HEK293 (cell line): Measurements from ENCODE around the gene PSMC1.

Experiments
- CTCF ChIA-PET: fragments of 350-600 bp; formaldehyde crosslinking; extraction: SDS; loops from one replicate; lab custom pipeline; 2021; ENCODE audit warnings: antibody characterized with exemption; lab: Yijun Ruan, JAX
- POLR2A ChIA-PET: fragments of 300-600 bp; formaldehyde crosslinking; extraction: SDS; loops from one replicate; lab custom pipeline; 2020; ENCODE audit warnings: antibody characterized with exemption, inconsistent platforms; lab: Yijun Ruan, JAX
- H3K27ac ChIP-seq: fragments of 200-500 bp; sonication (Bioruptor generic); 2 replicates; pipeline ENCODE4 v1.5.1; 2014; ENCODE audit warnings: low read depth, low read length, control low read depth, inconsistent platforms; ENCODE audit errors: extremely low read depth
- H3K36me3 ChIP-seq, 2 experiments: fragments of 200-500 bp in 1 of 2; sonication (Bioruptor generic) in 1 of 2; 1 replicate in 1 of 2; 2 replicates in 1 of 2; pipeline ENCODE4 v1.5.1; 2014 to 2017; ENCODE audit warnings: inconsistent platforms in 2 of 2, low read length in 2 of 2; ENCODE audit not compliant: control insufficient read depth in 2 of 2, insufficient read depth in 1 of 2
- H3K4me1 ChIP-seq: fragments of 200-500 bp; sonication (Bioruptor generic); 2 replicates; pipeline ENCODE4 v1.5.1; 2014; ENCODE audit warnings: mild to moderate bottlenecking, low read length, inconsistent platforms; ENCODE audit not compliant: control insufficient read depth, insufficient read depth
- H3K4me3 ChIP-seq: 2 replicates; pipeline ENCODE4 v1.5.1; 2011; ENCODE audit warnings: low read depth, mild to moderate bottlenecking, control low read depth, low read length, moderate library complexity
- H3K9me3 ChIP-seq: fragments of 200-500 bp; sonication (Bioruptor generic); 2 replicates; pipeline ENCODE4 v1.5.1; 2014; ENCODE audit warnings: low read depth, low read length, inconsistent platforms; ENCODE audit not compliant: control insufficient read depth, insufficient read depth
- HOXD13 ChIP-seq: sonication (generic); formaldehyde crosslinking; IDR thresholded peaks from 2 replicates; pipeline ENCODE4 v1.8.0; 2022; ENCODE audit warnings: missing genetic modification reagents, borderline replicate concordance
- KLF16 ChIP-seq: fragments of 450-650 bp; formaldehyde crosslinking; IDR thresholded peaks from 2 replicates; pipeline ENCODE4 v1.5.1; 2017; ENCODE audit warnings: missing biosample characterization, missing genetic modification characterization
- KLF9 ChIP-seq: fragments of 450-650 bp; formaldehyde crosslinking; IDR thresholded peaks from 2 replicates; pipeline ENCODE4 v1.5.1; 2016; ENCODE audit warnings: missing biosample characterization, missing genetic modification characterization, low read depth
- OVOL3 ChIP-seq: fragments of 450-650 bp; formaldehyde crosslinking; IDR thresholded peaks from 2 replicates; pipeline ENCODE4 v1.5.1; 2016; ENCODE audit warnings: missing biosample characterization, missing genetic modification characterization
- SALL2 ChIP-seq: fragments of 450-650 bp; formaldehyde crosslinking; IDR thresholded peaks from 2 replicates; pipeline ENCODE4 v1.5.0; 2017; ENCODE audit warnings: missing biosample characterization, mild to moderate bottlenecking, missing genetic modification characterization, borderline replicate concordance
- WT1 ChIP-seq: fragments of 450-650 bp; formaldehyde crosslinking; IDR thresholded peaks from 2 replicates; pipeline ENCODE4 v1.5.1; 2016; ENCODE audit warnings: missing biosample characterization, missing genetic modification characterization
- ZFHX2 ChIP-seq: fragments of 450-650 bp; formaldehyde crosslinking; conservative IDR thresholded peaks from 2 replicates; pipeline ENCODE4 v1.5.1; 2016; ENCODE audit warnings: missing biosample characterization, missing genetic modification characterization
- ZIC2 ChIP-seq: fragments of 450-650 bp; formaldehyde crosslinking; IDR thresholded peaks from 2 replicates; pipeline ENCODE4 v1.5.1; 2016; ENCODE audit warnings: missing biosample characterization, missing genetic modification characterization
- ZNF433 ChIP-seq: fragments of 450-650 bp; formaldehyde crosslinking; IDR thresholded peaks from 2 replicates; pipeline ENCODE4 v1.5.1; 2016; ENCODE audit warnings: missing biosample characterization, missing genetic modification characterization, low read depth
- ZNF501 ChIP-seq: fragments of 450-650 bp; formaldehyde crosslinking; IDR thresholded peaks from 2 replicates; pipeline ENCODE4 v1.5.1; 2016; ENCODE audit warnings: missing biosample characterization, missing genetic modification characterization
- ZNF549 ChIP-seq: fragments of 450-650 bp; IDR thresholded peaks from 2 replicates; pipeline ENCODE4 v1.5.1; 2018; ENCODE audit warnings: missing biosample characterization, missing genetic modification characterization, mild to moderate bottlenecking, inconsistent platforms, moderate library complexity
- ZNF600 ChIP-seq: fragments of 450-650 bp; formaldehyde crosslinking; IDR thresholded peaks from 2 replicates; pipeline ENCODE4 v1.5.1; 2016; ENCODE audit warnings: missing biosample characterization, missing genetic modification characterization
- ZNF664 ChIP-seq: fragments of 450-650 bp; formaldehyde crosslinking; IDR thresholded peaks from 2 replicates; pipeline ENCODE4 v1.5.1; 2016; ENCODE audit warnings: missing biosample characterization, missing genetic modification characterization
- ZNF777 ChIP-seq: fragments of 450-650 bp; formaldehyde crosslinking; IDR thresholded peaks from 2 replicates; pipeline ENCODE4 v1.5.1; 2017; ENCODE audit warnings: missing biosample characterization, missing genetic modification characterization, borderline replicate concordance
- ZNF837 ChIP-seq: fragments of 450-650 bp; formaldehyde crosslinking; IDR thresholded peaks from 2 replicates; pipeline ENCODE4 v1.5.1; 2016; ENCODE audit warnings: missing biosample characterization, missing genetic modification characterization
- ZXDB ChIP-seq: fragments of 450-650 bp; formaldehyde crosslinking; IDR thresholded peaks from 2 replicates; pipeline ENCODE4 v1.5.1; 2016; ENCODE audit warnings: missing biosample characterization, missing genetic modification characterization
- TF ChIP-seq, protein P1 (sequence below): fragments of 450-650 bp; formaldehyde crosslinking; IDR thresholded peaks from 2 replicates; pipeline ENCODE4 v1.5.1; 2016; ENCODE audit warnings: missing biosample characterization, missing genetic modification characterization

The PSMC1 gene

DNA sequence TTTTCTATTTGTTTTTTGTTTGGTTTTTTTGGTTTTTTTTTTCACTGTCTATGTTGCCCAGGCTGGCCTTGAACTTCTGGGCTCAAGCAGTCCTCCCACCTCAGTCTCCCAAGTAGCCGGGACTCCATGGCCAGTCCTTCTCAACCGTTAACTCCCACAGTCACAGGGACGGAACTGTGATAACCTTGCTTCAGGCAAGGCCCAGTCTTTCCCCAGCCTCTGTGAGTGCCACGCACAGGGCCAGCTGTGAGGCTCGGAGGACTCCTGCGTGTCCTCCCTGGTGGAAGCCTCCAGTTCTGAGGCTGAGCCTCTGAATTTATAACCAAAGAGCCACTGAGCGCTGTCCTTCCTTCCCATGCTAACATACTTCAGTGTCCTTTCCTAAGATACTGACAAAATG is 23.7 kb downstream of the PSMC1 start:
- ChIA-PET POLR2A (no interaction called here), CTCF (no interaction called here)
- TF ChIP-seq HOXD13, result no peak
- no peak overlapping the region for H3K27ac ChIP-seq
- H3K9me3 ChIP-seq, result no peaks in the 10 kb centered on the region
- H3K36me3 ChIP-seq, result peaks cover 17 to 79% of the 10 kb centered on the region in 2 experiments
- no peaks in the 10 kb centered on the region for H3K4me1 ChIP-seq
- H3K4me3 ChIP-seq, result no peak overlapping the region

DNA sequence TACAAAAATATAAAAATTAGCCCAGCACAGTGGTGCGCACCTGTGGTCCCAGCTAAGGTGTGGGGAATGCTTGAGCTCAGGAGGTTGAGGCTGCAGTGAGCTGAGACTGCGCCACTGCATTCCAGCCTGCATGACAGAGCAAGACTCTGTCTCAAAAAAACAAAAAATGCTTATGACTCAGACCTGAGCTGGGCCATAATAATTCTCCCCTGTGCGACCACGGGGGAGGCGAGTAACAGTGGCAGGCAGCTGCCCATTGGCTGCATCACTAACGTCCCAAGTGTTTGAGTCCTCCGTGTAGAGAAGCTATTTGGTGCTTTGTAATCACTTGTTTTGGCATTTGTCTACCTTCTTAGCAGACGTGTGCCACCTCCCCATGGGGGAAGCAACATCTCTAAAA is 24.9 kb downstream of the PSMC1 start:
- Histone ChIP-seq H3K36me3 (peaks cover 25 to 83% of the 10 kb centered on the region in 2 experiments), H3K9me3 (no peaks in the 10 kb centered on the region), H3K4me3 (no peak overlapping the region), H3K4me1 (no peaks in the 10 kb centered on the region), H3K27ac (no peak overlapping the region)
- CTCF ChIA-PET, result interaction anchor here (1.4 kb wide), 1 partner anchor 308 kb away, joined by 3 read pairs; no protein-coding TSS in a partner anchor
- POLR2A ChIA-PET, result interaction anchor here (1.1 kb wide), 1 partner anchor 12 kb away, joined by 5 read pairs; no protein-coding TSS in a partner anchor
- TF ChIP-seq ZNF501, result no peak
- TF ChIP-seq ZNF600 (tag by site-specific recombination), result 0 out of 2 replicates have a peak, but pooled peaks have one; percentile 28

DNA sequence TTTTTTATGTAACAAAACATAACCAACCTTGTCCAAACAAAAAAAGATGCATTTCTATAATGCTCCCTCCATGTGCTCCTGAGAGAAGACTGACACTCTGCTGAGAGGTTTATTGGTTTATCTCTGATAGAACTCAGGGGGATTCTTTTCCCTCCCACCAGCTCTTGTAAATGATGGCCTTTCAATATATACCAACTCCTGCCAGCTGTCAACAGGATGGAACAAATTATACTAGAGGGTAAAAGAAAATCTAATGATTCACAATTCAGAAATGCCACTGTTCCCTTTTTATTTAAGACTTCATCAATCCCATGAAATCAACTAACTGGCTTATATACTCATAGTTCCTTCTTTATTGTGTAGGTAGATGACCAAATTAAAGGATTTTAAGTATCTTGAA is 25.4 kb downstream of the PSMC1 start:
- Histone ChIP-seq H3K4me1 (no peaks in the 10 kb centered on the region), H3K27ac (no peak overlapping the region), H3K9me3 (no peaks in the 10 kb centered on the region), H3K36me3 (peaks cover 25 to 83% of the 10 kb centered on the region in 2 experiments), H3K4me3 (no peak overlapping the region)
- ChIA-PET POLR2A (interaction anchor here (1.1 kb wide), 1 partner anchor 11 kb away, joined by 5 read pairs; no protein-coding TSS in a partner anchor), CTCF (interaction anchor here (1.4 kb wide), 1 partner anchor 308 kb away, joined by 3 read pairs; no protein-coding TSS in a partner anchor)
- no peak for TF ChIP-seq ZNF549 (tag by site-specific recombination)
- no peak for TF ChIP-seq ZNF837
- no peak for TF ChIP-seq ZNF433 (tag by site-specific recombination)
- TF ChIP-seq, protein P1, sequence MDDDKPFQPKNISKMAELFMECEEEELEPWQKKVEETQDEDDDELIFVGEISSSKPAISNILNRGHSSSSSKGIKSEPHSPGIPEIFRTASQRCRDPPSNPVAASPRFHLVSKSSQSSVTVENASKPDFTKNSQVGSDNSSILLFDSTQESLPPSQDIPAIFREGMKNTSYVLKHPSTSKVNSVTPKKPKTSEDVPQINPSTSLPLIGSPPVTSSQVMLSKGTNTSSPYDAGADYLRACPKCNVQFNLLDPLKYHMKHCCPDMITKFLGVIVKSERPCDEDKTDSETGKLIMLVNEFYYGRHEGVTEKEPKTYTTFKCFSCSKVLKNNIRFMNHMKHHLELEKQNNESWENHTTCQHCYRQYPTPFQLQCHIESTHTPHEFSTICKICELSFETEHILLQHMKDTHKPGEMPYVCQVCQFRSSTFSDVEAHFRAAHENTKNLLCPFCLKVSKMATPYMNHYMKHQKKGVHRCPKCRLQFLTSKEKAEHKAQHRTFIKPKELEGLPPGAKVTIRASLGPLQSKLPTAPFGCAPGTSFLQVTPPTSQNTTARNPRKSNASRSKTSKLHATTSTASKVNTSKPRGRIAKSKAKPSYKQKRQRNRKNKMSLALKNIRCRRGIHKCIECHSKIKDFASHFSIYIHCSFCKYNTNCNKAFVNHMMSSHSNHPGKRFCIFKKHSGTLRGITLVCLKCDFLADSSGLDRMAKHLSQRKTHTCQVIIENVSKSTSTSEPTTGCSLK (tag by site-specific recombination), result no peak
- TF ChIP-seq OVOL3 (tag by site-specific recombination), result no peak
- no peak for TF ChIP-seq WT1 (tag by site-specific recombination)
- no peak for TF ChIP-seq SALL2 (tag by site-specific recombination)
- TF ChIP-seq ZFHX2 (tag by site-specific recombination), result no peak
- TF ChIP-seq ZNF664 (tag by site-specific recombination), result no peak
- TF ChIP-seq ZXDB (tag by site-specific recombination), result no peak

DNA sequence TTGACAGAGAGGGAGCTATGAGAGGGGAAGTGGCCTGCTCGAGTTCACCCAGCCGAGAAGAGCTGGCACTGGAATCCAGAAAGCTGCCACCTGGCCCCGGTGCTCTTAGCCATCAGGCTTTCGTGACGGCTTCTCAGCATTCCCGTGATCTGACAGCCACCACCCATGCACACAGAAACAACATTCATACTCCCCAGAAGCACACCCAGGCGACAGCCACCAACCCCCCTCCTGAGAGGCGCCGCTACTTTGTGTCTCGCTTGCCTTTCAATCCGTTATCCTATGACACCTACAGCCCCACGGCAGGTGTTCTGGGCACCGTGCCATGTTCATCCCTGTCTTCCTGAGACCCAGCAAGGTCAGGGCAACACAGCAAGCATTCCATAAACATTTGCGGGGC is 31.4 kb downstream of the PSMC1 start:
- Histone ChIP-seq H3K4me1 (no peaks in the 10 kb centered on the region), H3K27ac (no peak overlapping the region), H3K4me3 (no peak overlapping the region), H3K9me3 (no peaks in the 10 kb centered on the region), H3K36me3 (peaks cover 34 to 78% of the 10 kb centered on the region in 2 experiments)
- ChIA-PET POLR2A (no interaction called here), CTCF (interaction anchor here (0.6 to 1.4 kb wide), 4 partner anchors 14 to 1246 kb away, joined by 3 to 6 read pairs (median 4); no protein-coding TSS in a partner anchor)
- TF ChIP-seq KLF9 (tag by site-specific recombination), result no peak
- TF ChIP-seq OVOL3 (tag by site-specific recombination), result no peak
- no peak for TF ChIP-seq ZNF837
- TF ChIP-seq ZFHX2 (tag by site-specific recombination), result no peak
- no peak for TF ChIP-seq KLF16
- no peak for TF ChIP-seq ZNF777 (tag by site-specific recombination)
- peak; percentile 55 for TF ChIP-seq ZIC2 (tag by site-specific recombination)
